Measurements from ENCODE around the gene ARHGAP44.

The ARHGAP44 gene

GRCh38 chr17:13024526-13025257 lies 235.4 kb downstream of the ARHGAP44 start:
- DNase-seq (ENCODE audit: insufficient read length, low spot score) = peak; percentile 26
- TF ChIP-seq SPI1 (IDR thresholded peaks at IDR 0.05; ENCODE audit: low read depth, low read length) = no peak
- no peak for TF ChIP-seq POLR2A (IDR thresholded peaks at IDR 0.05; ENCODE audit: low read depth, low read length)
- no peak for TF ChIP-seq TAF1 (IDR thresholded peaks at IDR 0.05; ENCODE audit: low read depth, low read length)
- no peak for TF ChIP-seq PAX5 (IDR thresholded peaks at IDR 0.05; ENCODE audit: insufficient read depth, low read length, severe bottlenecking)
- no peak for TF ChIP-seq POU2F2 (IDR thresholded peaks at IDR 0.05; ENCODE audit: low read depth, low read length)
- no peak for TF ChIP-seq POLR2AphosphoS5 (IDR thresholded peaks at IDR 0.05; ENCODE audit: low read depth, low read length)
- peak; percentile 82 for FAIRE-seq

GRCh38 chr17:13025258-13025627 lies 235.9 kb downstream of the ARHGAP44 start:
- no peak for TF ChIP-seq POU2F2 (IDR thresholded peaks at IDR 0.05; ENCODE audit: low read depth, low read length)
- no peak for TF ChIP-seq POLR2A (IDR thresholded peaks at IDR 0.05; ENCODE audit: low read depth, low read length)
- TF ChIP-seq POLR2AphosphoS5 (IDR thresholded peaks at IDR 0.05; ENCODE audit: low read depth, low read length) = no peak
- no peak for TF ChIP-seq SPI1 (IDR thresholded peaks at IDR 0.05; ENCODE audit: low read depth, low read length)
- no peak for TF ChIP-seq TAF1 (IDR thresholded peaks at IDR 0.05; ENCODE audit: low read depth, low read length)
- TF ChIP-seq PAX5 (IDR thresholded peaks at IDR 0.05; ENCODE audit: insufficient read depth, low read length, severe bottlenecking) = no peak
- FAIRE-seq (no peak), DNase-seq (ENCODE audit: insufficient read length, low spot score) (no peak)

- DNase-seq (ENCODE audit: insufficient read length, low spot score) (no peak), FAIRE-seq (no peak)
- TF ChIP-seq POU2F2 (IDR thresholded peaks at IDR 0.05; ENCODE audit: low read depth, low read length) (no peak), SPI1 (IDR thresholded peaks at IDR 0.05; ENCODE audit: low read depth, low read length) (no peak), POLR2A (IDR thresholded peaks at IDR 0.05; ENCODE audit: low read depth, low read length) (no peak), POLR2AphosphoS5 (IDR thresholded peaks at IDR 0.05; ENCODE audit: low read depth, low read length) (no peak), PAX5 (IDR thresholded peaks at IDR 0.05; ENCODE audit: insufficient read depth, low read length, severe bottlenecking) (no peak), TAF1 (IDR thresholded peaks at IDR 0.05; ENCODE audit: low read depth, low read length) (no peak)
Observed at GRCh38 chr17:13025687-13026086, 236.4 kb downstream of the ARHGAP44 start.

- DNase-seq (ENCODE audit: insufficient read length, low spot score) (no peak), FAIRE-seq (no peak)
- TF ChIP-seq TAF1 (IDR thresholded peaks at IDR 0.05; ENCODE audit: low read depth, low read length) = no peak
- TF ChIP-seq POLR2A (IDR thresholded peaks at IDR 0.05; ENCODE audit: low read depth, low read length) = no peak
- TF ChIP-seq POU2F2 (IDR thresholded peaks at IDR 0.05; ENCODE audit: low read depth, low read length) = no peak
- TF ChIP-seq SPI1 (IDR thresholded peaks at IDR 0.05; ENCODE audit: low read depth, low read length) = no peak
- no peak for TF ChIP-seq PAX5 (IDR thresholded peaks at IDR 0.05; ENCODE audit: insufficient read depth, low read length, severe bottlenecking)
- no peak for TF ChIP-seq POLR2AphosphoS5 (IDR thresholded peaks at IDR 0.05; ENCODE audit: low read depth, low read length)
Observed at GRCh38 chr17:13027246-13027645, 237.9 kb downstream of the ARHGAP44 start.

- TF ChIP-seq PAX5 (IDR thresholded peaks at IDR 0.05; ENCODE audit: insufficient read depth, low read length, severe bottlenecking) (no peak), TAF1 (IDR thresholded peaks at IDR 0.05; ENCODE audit: low read depth, low read length) (no peak), SPI1 (IDR thresholded peaks at IDR 0.05; ENCODE audit: low read depth, low read length) (no peak), POLR2AphosphoS5 (IDR thresholded peaks at IDR 0.05; ENCODE audit: low read depth, low read length) (no peak), POLR2A (IDR thresholded peaks at IDR 0.05; ENCODE audit: low read depth, low read length) (no peak), POU2F2 (IDR thresholded peaks at IDR 0.05; ENCODE audit: low read depth, low read length) (no peak)
- DNase-seq (ENCODE audit: insufficient read length, low spot score) (no peak), FAIRE-seq (no peak)
Observed at GRCh38 chr17:13029340-13029739, 240.0 kb downstream of the ARHGAP44 start.

GRCh38 chr17:13030056-13030455 lies 240.8 kb downstream of the ARHGAP44 start:
- no peak for TF ChIP-seq POLR2AphosphoS5 (IDR thresholded peaks at IDR 0.05; ENCODE audit: low read depth, low read length)
- no peak for TF ChIP-seq TAF1 (IDR thresholded peaks at IDR 0.05; ENCODE audit: low read depth, low read length)
- TF ChIP-seq POU2F2 (IDR thresholded peaks at IDR 0.05; ENCODE audit: low read depth, low read length) = no peak
- no peak for TF ChIP-seq POLR2A (IDR thresholded peaks at IDR 0.05; ENCODE audit: low read depth, low read length)
- TF ChIP-seq PAX5 (IDR thresholded peaks at IDR 0.05; ENCODE audit: insufficient read depth, low read length, severe bottlenecking) = no peak
- TF ChIP-seq SPI1 (IDR thresholded peaks at IDR 0.05; ENCODE audit: low read depth, low read length) = no peak
- DNase-seq (ENCODE audit: insufficient read length, low spot score) = no peak
- FAIRE-seq = no peak

GRCh38 chr17:13030459-13031300 lies 241.4 kb downstream of the ARHGAP44 start:
- TF ChIP-seq PAX5 (IDR thresholded peaks at IDR 0.05; ENCODE audit: insufficient read depth, low read length, severe bottlenecking) (no peak), TAF1 (IDR thresholded peaks at IDR 0.05; ENCODE audit: low read depth, low read length) (no peak), POLR2A (IDR thresholded peaks at IDR 0.05; ENCODE audit: low read depth, low read length) (no peak), POU2F2 (IDR thresholded peaks at IDR 0.05; ENCODE audit: low read depth, low read length) (no peak), POLR2AphosphoS5 (IDR thresholded peaks at IDR 0.05; ENCODE audit: low read depth, low read length) (no peak), SPI1 (IDR thresholded peaks at IDR 0.05; ENCODE audit: low read depth, low read length) (no peak)
- peak; percentile 19 for DNase-seq (ENCODE audit: insufficient read length, low spot score)
- FAIRE-seq = peak; percentile 61

GRCh38 chr17:13031718-13032350 lies 242.5 kb downstream of the ARHGAP44 start:
- DNase-seq (ENCODE audit: insufficient read length, low spot score) = peak; percentile 39
- FAIRE-seq = peak; percentile 87

More at GRCh38 chr17:13031718-13032350, 242.5 kb downstream of the ARHGAP44 start:
- TF ChIP-seq POLR2A (IDR thresholded peaks at IDR 0.05; ENCODE audit: low read depth, low read length) (no peak), POU2F2 (IDR thresholded peaks at IDR 0.05; ENCODE audit: low read depth, low read length) (no peak), POLR2AphosphoS5 (IDR thresholded peaks at IDR 0.05; ENCODE audit: low read depth, low read length) (no peak), PAX5 (IDR thresholded peaks at IDR 0.05; ENCODE audit: insufficient read depth, low read length, severe bottlenecking) (no peak), TAF1 (IDR thresholded peaks at IDR 0.05; ENCODE audit: low read depth, low read length) (no peak), SPI1 (IDR thresholded peaks at IDR 0.05; ENCODE audit: low read depth, low read length) (no peak)

Data from GM12891 (cell line).